ENCODE measurements around the gene MOV10.

MOV10 gene

DNA sequence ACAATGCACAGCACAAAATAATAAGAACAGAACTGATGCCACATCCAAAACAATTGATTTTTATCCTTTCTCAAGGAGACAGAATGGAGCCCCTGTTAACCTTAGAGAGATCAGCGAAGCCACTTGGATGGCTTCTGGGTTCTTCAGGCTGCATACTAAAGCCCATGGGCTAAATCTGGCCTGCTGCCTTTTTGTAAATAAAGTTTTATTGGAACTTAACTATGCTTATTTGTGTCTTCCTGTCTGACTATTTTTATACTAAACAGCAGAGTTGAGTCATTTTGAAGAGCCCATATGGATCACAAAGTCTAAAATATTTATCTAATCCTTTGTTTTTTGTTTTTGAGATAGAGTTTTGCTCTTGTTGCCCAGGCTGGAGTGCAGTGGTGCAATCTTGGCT is 57.0 kb downstream of the MOV10 start:
- no peak for DNase-seq (ENCODE audit: low spot score)

- no peak for DNase-seq (ENCODE audit: low spot score)
Measured at GRCh38 chr1:112735752-112736151, 61.3 kb downstream of the MOV10 start.

GRCh38 chr1:112737573-112737972 is 63.1 kb downstream of the MOV10 start:
- DNase-seq (ENCODE audit: low spot score): no peak

DNA sequence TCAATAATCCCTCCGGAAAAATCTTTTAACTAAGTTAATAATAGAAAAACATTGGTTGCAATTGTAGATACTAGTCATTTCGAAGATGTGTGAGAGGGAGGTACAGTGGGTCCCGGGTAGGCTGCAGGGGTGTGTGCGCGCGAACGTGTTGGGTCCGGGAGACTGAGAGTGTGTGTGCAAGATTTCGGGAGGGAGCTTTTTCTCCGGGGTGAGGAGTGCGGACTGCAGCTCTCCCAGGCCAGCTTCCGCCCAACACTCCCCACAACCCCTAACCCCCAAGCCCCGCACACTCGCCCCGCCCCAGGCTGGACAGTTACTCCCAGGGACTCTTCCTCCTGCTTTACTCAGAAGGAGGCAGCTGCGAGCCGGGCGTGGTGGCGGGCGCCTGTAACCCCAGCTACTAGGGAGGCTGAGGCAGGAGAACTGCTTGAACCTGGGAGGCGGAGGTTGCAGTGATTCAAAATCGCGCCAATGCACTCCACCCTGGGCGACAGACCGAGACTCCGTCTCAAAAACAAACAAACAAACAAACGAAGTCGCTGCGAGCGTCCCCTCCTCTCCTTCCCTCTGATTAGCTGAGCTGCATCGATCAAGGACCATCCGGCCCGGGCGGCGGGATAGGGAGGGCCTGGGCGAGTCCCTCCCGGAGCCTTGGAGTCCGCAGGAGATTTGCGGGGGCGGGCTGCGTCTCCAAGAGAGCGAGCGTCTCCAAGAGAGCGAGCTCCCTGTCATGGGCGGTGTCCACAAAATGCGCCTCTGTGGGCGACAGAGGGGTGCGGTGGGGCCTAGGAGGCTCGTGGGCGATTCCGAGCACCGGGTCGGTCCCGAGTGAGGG is 68.9 kb downstream of the MOV10 start:
- DNase-seq (ENCODE audit: low spot score): no peak

DNA sequence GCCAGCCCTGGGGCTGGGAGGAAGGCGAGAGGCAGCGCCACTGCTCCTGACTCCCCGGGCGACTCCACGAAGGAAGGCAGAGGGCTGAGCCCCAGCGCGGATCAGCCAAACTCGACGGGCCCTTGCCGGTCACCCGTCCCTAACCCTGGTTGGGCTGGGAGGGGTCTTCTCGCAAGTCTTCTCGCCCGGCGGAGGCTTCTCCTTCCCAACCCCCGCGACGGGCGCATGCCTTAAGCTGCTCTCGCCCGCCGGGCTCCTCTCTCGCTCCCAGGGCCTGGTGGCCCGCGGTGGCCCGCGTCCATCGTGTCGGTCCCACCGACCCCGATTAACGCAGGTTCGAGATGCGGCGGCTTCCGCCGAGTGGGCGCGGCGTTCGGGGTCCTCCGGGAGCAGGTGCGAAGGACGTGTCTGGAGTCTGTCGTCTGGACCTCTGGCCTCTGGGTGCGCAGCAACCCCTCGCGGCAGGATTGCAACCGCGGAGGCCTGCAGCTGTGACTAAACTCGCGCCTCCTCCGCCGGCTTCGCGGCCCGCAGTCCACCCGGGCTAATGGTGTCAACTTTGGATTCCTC is 69.6 kb downstream of the MOV10 start:
- DNase-seq (ENCODE audit: low spot score): no peak

DNA sequence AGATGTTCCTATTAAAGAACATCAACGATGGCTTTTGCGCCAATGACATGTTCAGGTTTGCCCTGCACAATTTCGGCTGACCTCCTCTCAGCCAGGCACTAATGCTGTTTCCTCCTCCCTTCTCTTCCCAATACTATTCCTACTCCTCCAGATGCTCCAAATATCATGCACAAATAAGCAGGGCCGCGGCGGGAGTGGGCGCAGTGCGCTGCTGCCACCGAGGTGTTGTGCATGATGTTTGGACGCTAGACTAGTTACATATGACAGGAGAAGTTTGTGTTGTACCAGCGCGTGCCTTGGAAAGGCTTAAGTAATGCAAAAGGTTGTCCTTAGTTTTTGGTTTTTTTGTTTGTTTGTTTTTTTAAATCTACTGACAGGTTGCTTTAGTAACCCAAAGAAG is 73.9 kb downstream of the MOV10 start:
- no peak for DNase-seq (ENCODE audit: low spot score)
